HG03460 (cell line): ENCODE measurements around the gene EXOC6B.

Experiments
- ATAC-seq: cut with Tn5 transposase; IDR thresholded peaks from one replicate; pipeline ENCODE4 v1.9.1; 2021; ENCODE audit not compliant: unreplicated experiment

Gene EXOC6B

DNA sequence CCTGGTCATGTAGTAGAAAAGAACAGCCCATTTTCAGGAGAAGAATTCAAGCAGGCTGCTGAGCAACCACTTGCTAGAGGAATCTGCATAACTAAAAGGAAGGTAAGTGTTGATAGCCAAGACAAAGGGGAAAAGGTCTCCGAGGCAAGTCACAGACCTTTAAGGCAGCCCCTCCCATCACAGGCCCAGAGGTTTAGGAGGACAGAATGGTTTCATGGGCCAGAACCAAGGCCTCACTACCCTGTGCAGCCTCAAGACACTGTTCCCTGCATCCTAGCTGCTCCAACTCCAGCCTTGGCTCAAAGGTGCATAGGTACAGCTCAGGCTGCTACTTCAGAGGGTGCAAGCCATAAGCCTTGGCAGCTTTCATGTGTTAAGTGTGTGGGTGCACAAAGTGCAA is 439.5 kb downstream of the EXOC6B start:
- no peak for ATAC-seq

DNA sequence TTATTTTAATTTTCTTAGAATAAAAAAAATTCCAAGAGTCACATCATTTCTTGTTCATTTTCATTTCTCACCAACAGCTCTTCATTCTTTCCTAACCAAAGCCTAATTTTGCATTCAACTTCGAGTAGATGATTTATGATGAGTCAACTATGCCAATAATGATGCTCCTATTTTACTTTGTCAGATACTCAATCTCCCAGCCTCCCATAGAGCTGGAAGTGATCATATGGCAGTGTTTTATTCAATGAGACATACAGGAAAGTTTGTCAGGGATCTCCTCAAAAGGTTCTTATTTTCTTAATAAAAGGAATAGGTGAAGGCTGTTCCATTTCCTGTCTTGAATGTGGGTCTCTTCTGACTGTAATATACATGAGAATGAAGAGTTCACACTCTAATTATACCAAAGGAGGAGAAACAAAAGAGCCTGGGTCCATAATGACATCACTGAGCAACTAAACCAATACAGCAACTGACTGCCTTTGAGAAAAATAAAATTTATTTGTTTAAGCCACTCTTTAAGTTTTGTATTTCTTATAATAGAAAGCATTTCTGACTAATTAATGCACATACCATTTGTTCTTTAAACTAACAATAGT is 447.0 kb downstream of the EXOC6B start:
- ATAC-seq: no peak

DNA sequence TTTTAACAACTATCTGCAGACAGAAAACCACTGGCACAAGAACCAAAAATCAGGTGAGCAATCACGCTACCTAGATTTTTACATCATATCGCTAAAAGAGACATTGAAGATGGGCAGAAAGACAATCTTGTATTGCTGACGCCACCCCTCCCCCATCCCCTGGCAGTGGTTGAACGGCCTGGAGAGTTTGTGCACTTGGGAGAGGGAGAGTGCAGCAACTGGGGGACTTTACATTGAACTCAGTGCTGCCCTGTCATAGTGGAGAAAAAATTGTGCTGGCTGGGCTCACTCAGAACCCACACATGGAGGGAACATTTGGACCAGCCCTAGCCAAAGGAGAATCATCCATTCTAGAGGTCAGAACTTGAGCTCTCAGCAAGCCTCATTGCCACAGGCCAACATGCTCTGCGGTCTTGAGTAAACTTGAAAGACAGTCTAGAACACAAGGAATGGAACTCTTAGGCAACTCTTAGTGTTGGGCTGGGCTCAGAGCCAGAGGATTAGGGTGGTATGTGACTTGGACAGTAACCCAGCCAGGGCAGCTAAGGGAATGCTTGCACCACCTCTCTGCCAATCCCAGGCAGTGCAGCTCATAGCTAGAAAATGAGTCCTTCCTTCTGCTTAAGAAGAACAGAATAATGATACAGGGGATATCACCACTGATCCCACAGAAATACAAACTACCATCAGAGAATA is 458.2 kb downstream of the EXOC6B start:
- no peak for ATAC-seq

GRCh38 chr2:72363406-72363805 is 462.4 kb downstream of the EXOC6B start:
- no peak for ATAC-seq

- ATAC-seq: no peak
Measured at GRCh38 chr2:72362733-72363132, 463.1 kb downstream of the EXOC6B start.

DNA sequence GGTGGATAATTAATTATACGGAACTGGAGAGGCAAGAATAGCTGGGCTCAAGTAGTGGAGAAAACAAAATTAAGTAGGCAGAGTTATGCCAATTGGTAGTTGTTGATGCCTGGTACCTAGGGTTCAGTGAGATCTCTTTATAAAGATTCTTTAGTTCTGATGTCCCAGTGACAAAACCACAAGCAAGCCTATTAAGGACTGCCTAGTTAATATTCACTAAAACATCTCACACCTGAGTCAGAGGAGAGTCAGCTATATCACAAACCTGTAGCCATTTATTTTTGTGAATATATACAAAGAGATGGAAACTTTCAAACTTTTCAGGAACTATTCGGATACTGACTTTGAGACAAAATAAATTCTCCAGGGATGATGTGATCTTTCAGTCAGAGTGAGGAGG is 464.3 kb downstream of the EXOC6B start:
- ATAC-seq: no peak

- ATAC-seq: no peak
Measured at GRCh38 chr2:72361042-72361441, 464.8 kb downstream of the EXOC6B start.

GRCh38 chr2:72350852-72351251 is 475.0 kb downstream of the EXOC6B start:
- no peak for ATAC-seq

DNA sequence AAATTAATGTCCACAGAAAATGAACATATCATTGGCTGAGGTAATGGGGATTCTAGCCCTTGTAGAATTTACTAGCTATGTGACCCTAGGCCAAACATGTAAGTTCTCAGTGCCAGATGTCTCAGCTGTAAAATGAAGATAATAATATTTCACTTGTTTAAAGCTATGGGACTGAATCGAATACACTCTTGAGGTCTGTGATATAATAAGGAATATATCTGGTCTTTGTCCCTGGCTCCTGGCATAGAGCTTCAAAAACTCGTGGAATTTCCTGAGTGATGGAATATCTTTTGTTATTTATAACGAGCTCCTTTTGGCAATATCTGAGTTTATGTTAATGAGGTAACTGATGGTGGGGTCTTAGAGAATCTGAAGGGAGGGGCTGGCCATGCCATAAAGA is 476.8 kb downstream of the EXOC6B start:
- ATAC-seq: no peak

- ATAC-seq: no peak
Measured at GRCh38 chr2:72347081-72347480, 478.8 kb downstream of the EXOC6B start.

DNA sequence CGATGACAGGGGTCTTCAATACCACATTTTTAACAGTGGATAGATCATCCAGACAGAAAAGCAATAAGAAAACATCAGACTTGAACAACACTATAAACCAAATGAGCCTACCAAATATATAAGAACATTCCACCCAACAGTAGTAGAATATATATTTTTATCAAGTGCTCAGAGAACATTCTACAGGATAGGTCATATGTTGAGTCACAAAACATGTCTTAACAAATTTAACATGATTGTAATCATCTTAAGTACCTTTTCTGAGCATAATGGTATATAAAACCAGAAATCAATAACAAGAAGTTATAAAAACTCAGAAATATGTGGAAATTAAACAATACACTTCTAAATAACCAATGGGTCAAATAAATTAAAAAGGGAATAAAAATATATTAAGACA is 484.2 kb downstream of the EXOC6B start:
- ATAC-seq: no peak

DNA sequence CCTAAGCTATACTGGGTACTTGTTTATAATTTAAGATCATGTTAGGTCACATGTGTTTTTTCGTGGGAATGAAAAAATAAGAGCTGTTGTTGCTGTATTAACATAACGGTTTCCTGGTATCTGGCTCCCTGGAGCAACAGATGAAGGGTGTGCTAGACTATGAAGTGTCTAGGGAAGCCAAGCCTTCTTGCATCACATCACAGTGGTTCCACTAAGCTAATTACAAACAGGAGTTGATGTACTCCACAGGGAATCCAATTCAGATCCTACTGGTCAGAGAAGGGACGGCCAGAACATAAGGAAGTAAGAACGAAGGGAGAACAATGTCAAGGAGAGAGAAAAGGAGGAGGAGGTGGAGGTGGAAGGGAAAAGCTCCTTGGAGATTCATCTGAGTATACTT is 485.2 kb downstream of the EXOC6B start:
- ATAC-seq: no peak

DNA sequence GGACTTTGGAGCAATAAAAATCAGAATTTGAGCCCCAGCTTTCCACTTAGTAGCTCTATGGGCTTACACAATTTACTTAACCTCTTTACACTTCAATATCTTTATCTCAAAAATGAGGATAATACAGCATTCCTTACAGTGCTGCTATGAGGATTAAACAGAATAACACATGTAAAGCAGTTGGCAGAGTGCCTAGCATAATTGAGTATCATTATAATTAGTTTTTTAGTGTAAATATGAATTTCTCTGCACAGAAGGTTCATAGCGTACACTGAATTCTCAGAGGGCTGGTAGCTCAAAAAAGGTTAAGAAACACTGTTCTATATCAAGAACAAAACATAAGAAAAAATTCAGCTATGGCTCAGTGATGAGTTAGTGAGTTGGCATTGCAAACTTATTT is 487.8 kb downstream of the EXOC6B start:
- no peak for ATAC-seq

- ATAC-seq: no peak
Measured at GRCh38 chr2:72332720-72333119, 493.1 kb downstream of the EXOC6B start.

DNA sequence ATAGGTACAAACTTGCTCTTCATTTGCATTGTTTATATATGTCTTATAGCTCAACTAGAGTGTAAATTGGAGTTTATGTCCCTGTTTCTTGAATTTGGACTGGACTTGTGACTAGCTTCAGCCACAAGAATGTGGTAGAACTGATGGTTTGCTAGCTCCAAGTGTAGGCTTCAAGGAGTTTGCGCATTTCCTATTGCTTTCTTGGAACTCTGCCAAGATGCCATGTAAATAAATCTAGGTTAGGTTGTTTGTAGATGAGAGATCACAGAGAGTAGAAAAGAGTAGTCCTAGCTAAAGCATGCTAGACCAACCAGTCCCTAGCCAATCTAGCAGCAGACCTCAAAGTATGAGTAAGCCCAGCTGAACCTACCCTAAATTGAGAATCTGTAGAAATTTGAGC is 495.2 kb downstream of the EXOC6B start:
- no peak for ATAC-seq

DNA sequence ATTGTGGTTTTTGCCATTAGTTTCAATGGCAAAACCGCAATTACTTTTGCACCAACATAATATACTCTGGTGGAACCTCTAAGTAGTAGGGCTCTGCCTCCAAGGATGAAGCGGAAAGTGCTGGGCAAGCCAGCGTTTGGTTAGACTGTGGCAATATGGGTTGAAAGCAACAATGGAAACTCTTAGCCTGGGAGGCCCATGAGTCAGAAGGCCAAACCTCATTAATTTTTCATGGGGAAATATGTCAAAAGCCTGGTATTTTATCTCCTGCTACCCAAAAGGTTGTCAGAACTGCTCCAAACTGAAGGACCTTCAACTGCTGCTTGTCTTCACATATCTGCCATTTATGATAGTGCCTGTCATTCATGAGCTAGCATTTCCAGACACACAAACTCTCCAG is 499.1 kb downstream of the EXOC6B start:
- no peak for ATAC-seq

- peak; percentile 75 for ATAC-seq
Measured at GRCh38 chr2:72325592-72326422, 500.0 kb downstream of the EXOC6B start.

DNA sequence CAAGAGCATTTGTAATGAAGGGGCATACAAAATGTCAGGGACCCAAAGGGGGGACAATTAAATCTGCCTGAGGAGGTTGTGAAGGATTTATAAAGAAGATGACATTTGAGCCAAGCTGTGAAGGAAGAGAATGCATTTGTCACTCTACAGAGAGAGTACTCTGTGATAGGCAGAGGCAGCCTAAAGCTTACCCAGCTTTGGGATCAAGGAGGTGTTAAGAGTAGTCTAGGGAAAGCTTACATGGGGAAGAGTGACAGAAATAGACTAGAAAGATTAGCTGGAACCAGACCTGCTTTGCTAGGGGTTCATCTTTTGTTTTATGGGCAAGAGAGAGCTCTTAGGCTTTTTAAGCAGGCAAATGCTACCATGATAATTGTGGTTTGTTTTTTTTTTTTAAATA is 509.1 kb downstream of the EXOC6B start:
- no peak for ATAC-seq

DNA sequence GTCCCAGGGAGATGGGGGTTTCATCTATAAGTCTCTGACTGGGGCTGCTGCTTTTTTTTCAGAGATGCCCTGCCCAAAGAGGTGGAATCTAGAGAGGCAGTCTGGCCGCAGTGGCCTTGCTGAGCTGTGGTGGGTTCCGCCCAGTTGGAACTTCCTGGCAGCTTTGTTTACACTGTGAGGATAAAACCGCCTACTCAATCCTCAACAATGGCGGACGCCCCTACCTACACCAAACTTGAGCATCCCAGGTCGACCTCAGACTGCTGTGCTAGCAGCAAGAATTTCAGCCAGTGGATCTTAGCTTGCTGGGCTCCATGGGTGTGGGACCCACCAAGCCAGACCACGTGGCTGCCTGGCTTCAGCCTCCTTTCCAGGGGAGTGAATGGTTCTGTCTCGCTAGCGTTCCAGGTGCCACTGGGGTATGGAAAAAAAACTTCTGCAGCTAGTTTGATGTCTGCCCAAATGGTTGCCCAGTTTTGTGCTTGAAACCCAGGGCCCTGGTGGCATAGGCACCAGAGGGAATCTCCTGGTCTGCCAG is 525.6 kb downstream of the EXOC6B start:
- no peak for ATAC-seq

DNA sequence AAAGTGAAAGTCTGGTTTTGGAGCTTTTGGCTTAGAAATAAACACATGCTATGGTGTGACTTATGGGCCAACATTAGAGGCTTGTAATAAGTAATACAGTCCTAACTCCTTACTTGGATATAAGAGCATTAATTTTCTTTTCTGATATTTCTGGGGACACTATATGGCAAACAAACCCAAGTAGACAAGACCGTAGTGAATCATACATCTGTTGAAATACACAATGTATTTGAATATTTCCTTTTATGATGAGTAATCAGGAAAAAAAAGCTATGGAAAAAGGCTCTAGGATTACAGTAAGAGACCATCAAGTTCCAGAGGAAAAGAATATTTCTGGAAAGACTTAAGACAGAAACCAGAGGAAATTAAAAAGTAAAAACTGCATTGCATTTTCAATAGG is 532.2 kb downstream of the EXOC6B start:
- no peak for ATAC-seq

GRCh38 chr2:72292433-72292832 is 533.4 kb downstream of the EXOC6B start:
- ATAC-seq: no peak

DNA sequence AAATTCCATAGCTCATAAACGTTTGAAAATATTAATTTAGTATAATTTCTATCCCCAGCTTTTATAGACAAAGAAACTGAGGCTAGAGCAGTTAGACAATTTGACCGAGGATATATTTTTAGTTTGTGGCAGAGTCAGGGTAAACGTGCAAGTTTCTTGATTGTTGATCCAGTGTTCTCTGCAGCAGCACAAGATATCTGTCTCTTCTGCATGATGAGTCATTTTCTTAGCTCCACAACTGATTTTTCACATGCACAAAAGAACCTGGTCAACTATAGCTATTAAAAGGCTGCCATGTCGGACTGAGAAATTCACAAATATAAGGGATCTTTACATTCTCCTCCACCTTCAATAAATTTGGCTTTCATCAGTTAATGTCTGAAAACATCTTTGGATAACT is 534.8 kb downstream of the EXOC6B start:
- no peak for ATAC-seq
